A549 treated with dexamethasone at 1 μM for 4 hours (cell line): ENCODE measurements around the gene FAM117A. TPM values are rescaled to one million over a fixed set of nuclear protein-coding genes. Genes with fewer than 3 reads are reported as not detected.

Experiments
- total RNA-seq: library from RNA; stranded (reverse); fragments of 200-300 nt; extraction: Qiagen RNA extraction; gene quantifications from 5 replicates; pipeline ENCODE4 v1.2.3, GENCODE V29; 2022

FAM117A gene, protein sequence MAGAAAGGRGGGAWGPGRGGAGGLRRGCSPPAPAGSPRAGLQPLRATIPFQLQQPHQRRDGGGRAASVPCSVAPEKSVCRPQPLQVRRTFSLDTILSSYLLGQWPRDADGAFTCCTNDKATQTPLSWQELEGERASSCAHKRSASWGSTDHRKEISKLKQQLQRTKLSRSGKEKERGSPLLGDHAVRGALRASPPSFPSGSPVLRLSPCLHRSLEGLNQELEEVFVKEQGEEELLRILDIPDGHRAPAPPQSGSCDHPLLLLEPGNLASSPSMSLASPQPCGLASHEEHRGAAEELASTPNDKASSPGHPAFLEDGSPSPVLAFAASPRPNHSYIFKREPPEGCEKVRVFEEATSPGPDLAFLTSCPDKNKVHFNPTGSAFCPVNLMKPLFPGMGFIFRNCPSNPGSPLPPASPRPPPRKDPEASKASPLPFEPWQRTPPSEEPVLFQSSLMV
- 1.6 to 2.2 TPM (median 1.9 TPM) in 5 replicates for total RNA-seq

DNA sequence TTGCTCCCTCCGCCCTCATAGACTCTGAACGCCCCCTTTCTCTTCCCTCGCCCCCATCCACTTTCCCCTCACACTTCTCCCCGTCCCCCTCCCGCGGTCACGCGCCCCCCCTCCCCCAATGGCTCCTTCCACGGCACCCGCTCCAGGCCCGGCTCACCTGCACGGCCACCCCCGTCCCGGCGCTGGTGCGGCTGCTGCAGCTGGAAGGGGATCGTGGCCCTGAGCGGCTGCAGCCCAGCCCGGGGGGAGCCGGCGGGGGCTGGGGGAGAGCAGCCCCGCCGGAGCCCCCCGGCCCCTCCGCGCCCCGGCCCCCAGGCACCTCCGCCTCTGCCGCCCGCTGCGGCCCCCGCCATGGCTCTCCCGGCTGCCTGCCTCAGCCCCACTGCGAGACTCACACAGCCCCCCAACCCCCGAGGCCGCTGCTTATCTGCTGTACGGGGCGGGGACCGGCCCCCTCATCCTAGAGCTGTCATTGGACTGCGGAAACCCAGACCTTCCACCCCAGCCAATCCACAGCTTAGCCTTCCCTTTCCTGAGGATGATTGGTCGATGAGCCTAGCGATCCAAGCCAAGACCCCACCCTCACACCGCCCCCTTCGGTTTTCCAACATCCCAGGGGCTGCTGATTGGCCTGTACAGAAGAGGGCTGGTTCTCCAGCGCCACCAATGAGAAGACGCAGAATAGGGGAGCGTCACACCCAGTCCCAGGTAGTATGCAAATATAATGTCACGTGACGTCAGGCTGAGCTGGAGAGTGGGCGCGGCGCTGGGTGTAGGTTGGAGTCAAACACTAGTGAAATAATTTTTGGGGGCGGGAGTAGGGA is at the start of gene FAM117A:
Gene FAM117A, minus strand, starts transcription at position 397 of the 824 bp plus-strand sequence. Its CDS starts 44 bp downstream, at position 353.

DNA sequence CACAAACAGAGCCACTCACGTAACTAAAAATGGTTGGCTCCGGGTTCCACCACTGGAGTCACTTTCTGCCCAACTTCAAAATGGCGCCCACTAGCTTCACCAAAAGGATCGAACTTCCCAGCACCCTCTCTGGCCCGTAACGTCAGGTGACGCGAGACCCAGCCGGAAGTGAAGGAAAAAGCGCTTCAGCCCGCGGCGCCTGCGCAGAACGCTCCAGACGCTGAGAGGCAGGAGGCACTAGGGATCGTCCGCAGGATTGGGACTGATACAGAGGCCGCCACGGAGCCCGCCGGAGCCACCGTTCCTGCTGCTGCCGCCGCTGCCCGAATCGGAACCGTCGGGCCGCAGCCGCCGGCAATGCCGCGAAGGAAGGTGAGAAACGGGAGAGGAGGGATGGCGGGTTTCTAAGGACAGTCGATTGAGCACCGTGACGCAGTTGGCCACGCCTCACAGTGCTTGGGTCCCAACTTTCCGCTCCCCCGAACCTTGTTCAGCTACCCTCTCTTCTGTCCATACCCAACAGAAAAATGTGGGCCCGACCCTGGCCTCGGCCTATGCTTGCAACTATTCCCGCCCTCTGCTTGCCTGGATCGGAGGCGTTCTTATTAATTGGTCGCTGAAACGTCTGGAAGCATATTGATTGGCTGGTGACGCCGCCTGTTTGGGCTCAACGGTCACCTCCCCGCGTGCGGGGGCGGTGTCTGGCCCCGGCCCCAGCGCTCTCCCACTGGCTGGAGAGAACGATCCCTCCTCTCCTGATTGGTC is 24.7 kb upstream of the FAM117A start, which contains the start of gene KAT7:
Gene KAT7, plus strand, starts transcription at position 204 of the 765 bp plus-strand sequence. Its CDS starts 154 bp downstream, at position 358.

DNA sequence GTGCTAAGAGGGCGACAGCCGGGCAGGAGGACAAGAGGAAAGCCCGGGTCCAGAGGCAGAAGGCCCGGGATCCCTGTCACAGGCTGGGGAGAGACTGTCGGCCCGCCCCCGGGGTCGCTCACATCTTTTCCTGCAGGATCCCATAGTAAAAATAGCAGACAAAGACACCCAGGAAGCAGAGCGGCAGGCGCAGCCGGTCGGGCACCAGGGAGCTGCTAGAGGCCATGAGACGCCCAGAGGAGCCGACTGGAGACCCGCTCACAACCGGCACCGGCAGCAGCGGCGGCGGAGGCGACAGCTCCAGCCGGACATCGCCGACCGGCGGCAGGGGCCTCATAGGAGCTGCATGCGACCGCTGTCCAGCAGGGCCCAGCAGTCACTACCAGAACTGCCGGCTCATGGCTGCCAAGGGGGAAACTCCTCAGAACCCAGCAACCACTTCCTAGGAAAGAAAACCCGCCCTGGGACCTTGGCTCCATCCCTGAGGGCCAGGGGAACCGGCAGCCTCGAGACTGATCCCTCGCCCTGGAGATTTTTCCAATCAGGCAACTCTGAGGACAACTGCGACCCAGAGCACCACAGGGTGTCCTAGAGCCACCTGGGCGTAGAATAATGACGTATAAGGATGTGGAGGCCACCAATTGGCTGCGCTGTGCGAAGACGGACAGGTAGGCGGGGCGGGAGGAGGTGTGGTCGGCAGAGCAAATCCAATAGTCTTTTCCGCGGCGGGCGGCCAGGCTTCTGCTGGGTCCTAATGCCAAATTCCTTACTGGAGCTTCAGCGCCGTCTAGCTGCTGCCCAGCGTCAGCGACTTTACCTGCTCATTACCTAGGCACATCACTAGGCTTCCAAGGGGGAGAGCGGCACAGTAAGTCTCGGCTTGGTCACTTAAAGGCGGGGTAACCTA is 56.1 kb downstream of the FAM117A start, which contains the start of gene SLC35B1:
Gene SLC35B1, minus strand, starts transcription at position 357 of the 907 bp plus-strand sequence. Its CDS starts 131 bp downstream, at position 226.

DNA sequence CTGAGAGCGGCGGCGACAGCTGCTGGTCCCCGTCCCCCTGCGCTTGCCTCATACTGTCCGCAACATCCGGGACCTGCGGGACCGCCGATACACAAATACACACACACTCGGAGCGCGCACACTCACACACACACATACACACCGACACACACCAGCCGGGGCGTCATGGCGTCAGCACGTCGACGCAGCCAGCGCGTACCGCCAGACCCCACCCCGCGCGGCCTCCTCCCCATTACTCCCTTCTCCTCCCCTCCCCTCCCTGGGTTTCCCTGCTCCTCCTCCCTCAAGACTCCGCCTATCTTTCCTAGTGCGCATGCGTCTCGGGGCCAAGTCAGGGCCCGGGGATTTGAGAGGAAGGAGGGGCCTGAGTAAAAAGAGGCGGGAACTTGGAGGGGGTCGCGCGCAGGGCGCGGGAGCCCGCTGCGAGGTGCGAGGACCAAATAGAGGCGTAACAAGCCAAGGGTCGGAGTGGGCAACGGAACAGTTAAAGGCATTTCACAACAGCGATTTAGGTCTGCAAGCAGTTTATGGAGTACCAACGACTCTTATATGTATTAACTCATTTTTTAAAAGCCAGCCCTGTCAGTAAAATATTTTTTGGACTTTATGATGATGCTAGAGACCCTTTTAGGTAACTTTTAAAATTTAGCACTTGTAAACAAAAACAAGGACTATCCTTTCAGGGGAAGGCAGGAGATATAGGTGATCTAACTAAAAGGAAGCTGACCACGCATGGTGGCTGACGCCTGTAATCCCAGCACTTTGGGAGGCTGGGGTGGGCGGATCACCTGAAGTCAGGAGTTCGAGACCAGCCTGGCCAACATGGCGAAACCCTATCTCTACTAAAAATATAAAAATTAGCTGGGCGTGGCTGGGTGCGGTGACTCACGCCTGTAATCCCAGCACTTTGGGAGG is 85.7 kb downstream of the FAM117A start, which contains the start of gene SPOP:
Gene SPOP, minus strand, starts transcription at position 165 of the 915 bp plus-strand sequence. CDS start 55,287 bp downstream, outside the sequence.

Other genes with a start within 250 kb of the FAM117A start
- 1.4 to 1.9 TPM (median 1.6 TPM) in 5 replicates for gene NXPH3, start 188.3 kb downstream of the FAM117A start, total RNA-seq
- gene SPOP, start 86.0 kb downstream of the FAM117A start, total RNA-seq = 40.8 to 44.4 TPM (median 42.8 TPM) in 5 replicates
- gene SLC35B1, start 56.2 kb downstream of the FAM117A start, total RNA-seq = 85.8 to 94.8 TPM (median 87.9 TPM) in 5 replicates
- 25.8 to 32.1 TPM (median 30.0 TPM) in 5 replicates for gene KAT7, start 24.6 kb upstream of the FAM117A start, total RNA-seq
- not detected in 5 replicates for gene TAC4, start 83.9 kb upstream of the FAM117A start, total RNA-seq
- 1.4 to 3.0 TPM (median 2.7 TPM) in 5 replicates for gene DLX4, start 205.1 kb upstream of the FAM117A start, total RNA-seq
- gene DLX3, start 231.1 kb upstream of the FAM117A start, total RNA-seq = 0.06 to 0.17 TPM (median 0.08 TPM) in 5 replicates